ENCODE results near the gene SRP54.
"Not testable (repeated sequence)": the region's sequence is repeated elsewhere in the genome, so short reads cannot be mapped to it uniquely, and the experiment has no call there.

Gene SRP54

DNA sequence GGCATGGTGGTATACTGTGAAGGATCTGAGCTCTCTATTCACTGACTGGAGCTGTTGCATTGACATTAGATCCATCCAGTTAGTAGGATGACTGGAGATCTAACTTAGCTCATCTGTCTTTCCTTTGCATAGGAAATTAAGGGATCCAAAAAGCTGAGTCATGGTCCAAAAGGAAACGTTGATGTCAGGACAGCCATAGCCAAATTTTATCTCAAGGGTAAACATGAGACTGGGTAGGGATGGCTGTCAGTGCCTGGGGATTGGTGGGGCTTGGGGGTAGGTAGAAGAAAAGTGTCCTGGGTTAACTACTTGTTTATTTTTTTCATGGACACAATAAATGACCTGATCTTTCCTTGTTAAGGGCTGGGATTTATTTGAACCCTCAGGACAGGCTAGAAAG, 67.9 kb downstream of the SRP54 start:
- DNase-seq: no peak

DNA sequence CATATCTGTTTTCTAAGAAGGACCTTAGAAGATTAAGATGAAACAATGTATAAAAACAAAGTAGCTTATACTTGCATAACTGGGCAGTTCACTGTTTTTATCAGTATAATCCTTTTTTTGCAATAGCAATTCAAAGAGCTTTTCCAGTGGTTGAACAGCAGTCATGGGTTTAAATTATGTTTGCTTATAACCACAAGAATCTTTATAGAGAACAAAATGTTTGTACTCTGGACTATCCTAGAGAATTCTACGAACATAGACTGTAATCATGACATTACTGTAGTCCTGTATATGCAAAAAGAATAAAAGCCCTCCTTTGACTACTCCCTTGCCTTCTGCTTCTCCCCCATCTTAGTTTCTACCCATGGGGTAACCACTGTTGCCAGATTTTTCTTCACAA, 69.0 kb downstream of the SRP54 start:
- no peak for DNase-seq

DNA sequence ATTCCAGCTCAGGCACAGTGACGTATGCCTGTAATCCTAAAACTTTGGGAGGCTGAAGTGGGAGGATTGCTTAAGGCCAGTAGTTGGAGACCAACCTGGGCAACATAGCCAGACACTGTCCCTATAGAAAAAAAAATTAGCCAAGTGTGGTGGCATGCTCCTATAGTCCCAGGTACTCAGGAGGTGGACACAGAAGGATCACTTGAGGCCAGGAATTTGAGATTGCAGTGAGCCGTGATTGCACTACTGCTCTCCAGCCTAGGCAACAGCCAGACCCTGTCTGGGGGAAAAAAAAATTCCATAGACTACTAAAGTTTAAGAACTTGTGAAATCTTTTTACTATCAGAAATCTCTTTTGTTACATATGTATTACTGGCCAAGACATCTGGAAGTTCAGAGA, 69.8 kb downstream of the SRP54 start:
- no peak for DNase-seq

DNA sequence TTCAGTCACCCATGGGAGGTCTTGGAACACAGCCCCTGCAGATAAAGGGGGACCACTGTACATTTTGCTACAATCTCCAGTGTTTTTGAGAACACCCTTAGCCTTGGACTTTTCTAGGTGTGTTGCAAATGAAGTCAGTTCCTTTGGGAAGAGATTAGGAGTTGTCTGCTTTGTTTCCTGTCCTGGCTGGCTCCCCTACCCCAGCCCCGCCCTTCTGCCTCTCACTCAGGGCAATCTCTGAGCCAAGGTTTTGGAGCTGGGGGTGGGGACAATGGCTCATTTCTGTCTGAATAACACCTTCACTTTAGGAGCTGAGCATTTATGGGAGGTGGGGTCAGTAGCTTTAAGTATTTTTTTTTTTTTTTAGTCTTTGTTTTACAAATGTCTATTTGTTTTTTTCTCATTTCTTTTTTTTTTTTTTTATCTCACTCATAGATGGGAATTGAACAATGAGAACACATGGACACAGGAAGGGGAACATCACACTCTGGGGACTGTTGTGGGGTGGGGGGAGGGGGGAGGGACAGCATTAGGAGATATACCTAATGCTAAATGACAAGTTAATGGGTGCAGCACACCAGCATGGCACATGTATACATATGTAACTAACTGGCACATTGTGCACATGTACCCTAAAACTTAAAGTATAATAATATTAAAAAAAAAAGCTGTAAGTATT, 78.5 kb downstream of the SRP54 start:
- not testable (repeated sequence) for DNase-seq

DNA sequence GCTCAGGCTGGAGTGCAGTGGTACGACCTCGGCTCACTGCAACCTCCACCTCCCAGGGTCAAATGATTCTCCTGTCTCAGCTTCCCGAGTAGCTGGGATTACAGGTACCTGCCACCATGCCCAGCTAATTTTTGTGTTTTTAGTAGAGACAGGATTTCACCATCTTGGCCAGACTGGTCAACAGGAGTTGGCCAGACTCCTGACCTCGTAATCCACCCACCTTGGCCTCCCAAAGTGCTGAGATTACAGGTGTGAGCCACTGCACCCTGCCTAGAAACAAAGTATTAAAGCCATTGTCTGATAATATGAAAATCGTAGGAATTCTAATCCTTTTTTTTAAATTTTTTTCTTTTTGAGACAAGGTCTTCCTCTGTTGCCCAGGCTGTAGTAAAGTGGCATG, 82.9 kb downstream of the SRP54 start:
- not testable (repeated sequence) for DNase-seq

DNA sequence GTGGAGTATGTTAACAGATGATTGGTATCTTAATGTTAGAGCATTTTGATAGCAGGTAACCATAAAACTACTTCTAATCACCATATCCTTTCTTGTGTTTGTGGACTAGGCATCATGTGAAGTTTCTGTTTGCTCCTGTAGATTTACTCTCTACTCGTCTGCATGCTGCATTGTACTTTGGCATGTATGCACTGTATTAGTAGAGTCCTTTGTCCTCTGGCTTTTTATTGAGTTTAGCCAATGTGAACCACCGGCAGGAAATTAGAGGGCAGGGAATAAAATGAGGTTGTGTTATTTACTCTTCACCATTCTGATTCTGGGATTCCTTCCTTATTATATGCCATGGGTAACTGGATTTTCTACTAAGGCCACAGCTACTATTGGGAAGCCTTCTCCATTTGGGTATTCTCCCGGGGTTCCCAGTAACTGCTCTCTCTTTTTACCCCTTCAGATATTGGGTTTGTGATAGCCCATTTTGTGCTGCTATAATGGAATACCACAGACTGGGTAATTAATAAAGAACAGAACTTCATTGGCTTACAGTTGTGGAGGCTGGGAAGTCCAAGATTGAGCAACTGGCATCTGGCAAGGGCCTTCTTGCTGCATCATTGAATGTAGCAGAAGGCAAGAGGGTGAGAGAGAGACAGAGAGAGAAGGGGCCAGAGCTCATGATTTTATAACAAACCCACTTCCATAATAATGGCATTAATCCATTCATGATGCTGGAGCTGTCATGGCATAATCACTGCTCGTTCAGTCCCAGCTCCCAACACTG, 85.6 kb downstream of the SRP54 start:
- DNase-seq: no peak

DNA sequence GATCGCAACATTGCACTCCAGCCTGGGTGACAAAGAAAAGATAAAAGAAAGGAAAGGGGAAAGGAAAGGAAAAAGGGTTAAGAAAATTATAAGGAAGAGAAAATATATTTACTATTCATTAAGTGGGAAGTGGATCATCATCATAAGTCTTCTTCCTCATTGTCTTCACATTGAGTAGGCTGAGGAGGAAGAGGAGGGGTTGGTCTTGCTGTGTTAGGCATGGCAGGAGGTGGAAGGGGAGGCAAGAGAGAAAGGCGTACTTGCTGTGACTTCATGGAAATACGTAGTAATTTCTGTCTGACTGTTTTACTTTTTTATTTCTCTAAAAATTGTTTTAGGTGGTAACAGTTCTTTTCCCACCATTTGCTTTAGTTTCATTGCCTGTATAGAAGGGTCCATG, 89.4 kb downstream of the SRP54 start:
- DNase-seq: no peak

DNA sequence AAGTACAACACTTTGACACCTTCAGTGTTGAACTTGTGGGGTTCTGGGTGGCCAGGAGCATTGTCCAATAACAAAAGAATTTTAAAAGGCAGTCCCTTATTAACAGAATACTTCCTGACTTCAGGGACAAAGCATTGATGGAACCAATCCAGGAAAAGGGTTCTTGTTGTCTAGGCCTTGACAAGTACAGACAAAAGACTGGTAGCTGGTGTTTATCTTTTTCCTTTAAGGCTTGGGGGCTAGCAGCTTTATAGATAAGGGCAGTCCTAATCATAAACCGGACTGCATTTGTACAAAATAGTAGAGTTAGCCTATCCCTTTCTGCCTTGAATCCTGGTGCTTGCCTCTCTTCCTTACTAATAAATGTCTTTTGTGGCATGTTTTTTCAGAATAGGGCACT, 90.7 kb downstream of the SRP54 start:
- DNase-seq: no peak

DNA sequence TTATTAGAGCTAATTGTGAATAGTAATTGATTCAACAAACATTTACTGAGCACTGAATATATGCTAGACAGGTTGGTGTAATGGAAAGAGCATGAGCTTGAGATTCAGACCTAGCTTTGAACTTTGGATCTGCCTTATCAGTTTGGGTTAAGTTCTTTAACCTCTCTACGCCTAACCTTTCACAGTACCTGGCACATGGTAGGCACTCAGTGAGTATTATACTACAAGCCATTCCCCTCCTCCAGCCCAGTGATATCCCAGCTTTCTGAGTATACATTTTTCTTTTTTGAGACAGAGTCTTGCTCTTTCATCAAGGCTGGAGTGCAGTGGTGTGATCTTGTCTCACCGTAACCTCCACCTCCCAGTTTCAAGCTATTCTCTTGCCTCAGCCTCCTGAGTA, 95.3 kb downstream of the SRP54 start:
- no peak for DNase-seq
